NCI-H146 (cell line): Measurements from ENCODE around the gene COL20A1.
A peak's percentile ranks its signal among the peaks of the same experiment; 100 is the strongest.
"Not testable (repeated sequence)": the region's sequence is repeated elsewhere in the genome, so short reads cannot be mapped to it uniquely, and the experiment has no call there.

Experiments
- DNase-seq: peaks from one replicate; lab custom pipeline; 2025; lab: John Stamatoyannopoulos, UW

COL20A1 gene

DNA sequence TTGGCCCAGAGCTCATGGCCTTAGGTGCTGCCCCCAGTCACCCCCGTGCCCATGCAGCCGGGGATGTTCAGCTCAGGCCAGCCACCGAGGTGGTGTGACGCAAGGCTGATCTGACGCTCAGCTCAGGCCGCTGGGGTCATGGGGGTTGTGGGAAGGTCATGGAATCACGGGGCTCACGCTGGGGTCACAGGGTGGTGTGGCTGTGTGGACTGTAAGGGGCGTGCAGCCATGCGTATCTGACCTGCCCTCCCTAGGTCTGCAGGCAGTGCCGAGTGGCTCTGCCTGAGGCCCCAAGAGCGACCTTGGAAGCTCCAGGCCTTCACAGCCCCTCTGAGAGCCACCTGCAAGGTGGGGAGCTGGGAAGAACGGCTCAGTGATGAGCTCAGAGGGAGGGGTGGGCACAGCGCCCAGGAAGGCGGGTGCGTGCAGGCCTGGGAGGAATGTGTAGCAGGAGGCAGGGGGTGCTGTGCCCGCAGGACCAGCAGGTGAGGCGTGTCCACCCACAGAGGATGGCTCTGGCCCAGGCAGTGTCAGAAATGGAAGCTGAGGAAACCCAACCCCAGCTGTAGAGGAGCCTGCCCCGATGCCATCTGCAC, 40.4 kb downstream of the COL20A1 start:
- no peak for DNase-seq

- no peak for DNase-seq
Measured at GRCh38 chr20:63334356-63334755, 41.4 kb downstream of the COL20A1 start.

- peak; percentile 49 for DNase-seq
Measured at GRCh38 chr20:63335060-63335459, 42.1 kb downstream of the COL20A1 start.

DNA sequence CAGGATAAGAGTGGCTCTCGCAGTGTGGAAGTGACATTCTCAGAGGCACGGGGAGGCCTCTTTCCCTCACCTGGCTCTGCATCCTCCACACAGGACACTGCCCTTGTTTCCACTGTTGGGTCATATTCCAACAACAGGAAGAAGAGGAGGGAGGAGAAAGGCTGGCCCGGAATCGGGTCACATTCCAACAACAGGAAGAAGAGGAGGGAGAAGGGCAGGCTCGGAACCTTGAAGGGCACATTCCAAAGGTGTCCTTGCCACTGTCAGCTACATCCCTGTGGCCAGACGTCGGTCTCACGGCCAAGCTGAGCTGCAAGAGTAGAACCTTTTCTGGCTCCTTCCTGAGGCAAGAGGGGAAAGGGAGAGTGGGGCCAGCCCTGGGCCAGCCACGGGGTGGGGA, 42.7 kb downstream of the COL20A1 start:
- no peak for DNase-seq

- no peak for DNase-seq
Measured at GRCh38 chr20:63336232-63336752, 43.3 kb downstream of the COL20A1 start.

- no peak for DNase-seq
Measured at GRCh38 chr20:63337786-63338420, 44.9 kb downstream of the COL20A1 start.

- DNase-seq: not testable (repeated sequence)
Measured at GRCh38 chr20:63339154-63340094, 46.4 kb downstream of the COL20A1 start.

GRCh38 chr20:63340158-63340688, 47.2 kb downstream of the COL20A1 start:
- DNase-seq: not testable (repeated sequence)

DNA sequence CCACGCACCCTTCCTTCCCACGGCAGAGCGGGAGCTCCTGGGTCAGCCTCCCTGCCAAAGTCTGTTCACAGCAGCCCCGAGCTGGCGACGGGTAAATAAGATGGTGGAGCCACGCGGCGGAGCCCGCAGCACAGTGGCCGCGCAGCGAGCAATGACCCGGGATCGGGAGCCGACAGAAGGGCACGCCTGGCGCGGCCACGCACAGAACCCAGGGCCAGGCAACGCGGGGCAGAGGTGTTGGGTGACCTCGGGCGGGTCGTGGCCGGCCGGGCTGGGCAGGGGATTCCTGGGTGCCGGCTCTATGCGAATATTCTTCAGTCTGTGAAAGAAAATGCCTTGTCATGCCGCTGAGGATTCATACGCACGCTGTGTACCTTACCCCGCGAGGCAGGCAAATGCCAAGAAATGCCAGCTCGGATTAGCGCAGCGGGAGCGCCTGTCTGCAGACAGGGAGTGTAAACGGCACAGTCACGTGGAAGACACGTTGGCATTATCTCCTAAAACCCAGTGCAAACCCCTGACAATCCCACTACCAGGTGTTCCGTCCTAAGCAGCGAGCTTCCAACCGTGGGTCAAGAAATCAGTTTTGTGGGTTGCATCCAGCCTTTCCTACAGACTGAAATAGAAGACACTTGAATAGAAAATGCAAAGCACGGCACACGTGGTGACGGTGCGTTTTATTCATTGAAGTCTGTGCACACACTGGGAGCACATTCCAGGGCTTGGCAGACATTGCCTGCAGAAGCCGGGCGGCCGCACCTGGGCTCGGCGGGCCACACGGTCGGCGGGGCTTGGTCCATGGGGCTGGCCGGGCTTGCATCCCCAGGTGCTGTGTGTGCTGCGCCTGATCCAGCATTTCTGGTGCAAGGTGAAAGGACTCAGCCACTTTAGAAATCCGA, 49.8 kb downstream of the COL20A1 start:
- no peak for DNase-seq

DNA sequence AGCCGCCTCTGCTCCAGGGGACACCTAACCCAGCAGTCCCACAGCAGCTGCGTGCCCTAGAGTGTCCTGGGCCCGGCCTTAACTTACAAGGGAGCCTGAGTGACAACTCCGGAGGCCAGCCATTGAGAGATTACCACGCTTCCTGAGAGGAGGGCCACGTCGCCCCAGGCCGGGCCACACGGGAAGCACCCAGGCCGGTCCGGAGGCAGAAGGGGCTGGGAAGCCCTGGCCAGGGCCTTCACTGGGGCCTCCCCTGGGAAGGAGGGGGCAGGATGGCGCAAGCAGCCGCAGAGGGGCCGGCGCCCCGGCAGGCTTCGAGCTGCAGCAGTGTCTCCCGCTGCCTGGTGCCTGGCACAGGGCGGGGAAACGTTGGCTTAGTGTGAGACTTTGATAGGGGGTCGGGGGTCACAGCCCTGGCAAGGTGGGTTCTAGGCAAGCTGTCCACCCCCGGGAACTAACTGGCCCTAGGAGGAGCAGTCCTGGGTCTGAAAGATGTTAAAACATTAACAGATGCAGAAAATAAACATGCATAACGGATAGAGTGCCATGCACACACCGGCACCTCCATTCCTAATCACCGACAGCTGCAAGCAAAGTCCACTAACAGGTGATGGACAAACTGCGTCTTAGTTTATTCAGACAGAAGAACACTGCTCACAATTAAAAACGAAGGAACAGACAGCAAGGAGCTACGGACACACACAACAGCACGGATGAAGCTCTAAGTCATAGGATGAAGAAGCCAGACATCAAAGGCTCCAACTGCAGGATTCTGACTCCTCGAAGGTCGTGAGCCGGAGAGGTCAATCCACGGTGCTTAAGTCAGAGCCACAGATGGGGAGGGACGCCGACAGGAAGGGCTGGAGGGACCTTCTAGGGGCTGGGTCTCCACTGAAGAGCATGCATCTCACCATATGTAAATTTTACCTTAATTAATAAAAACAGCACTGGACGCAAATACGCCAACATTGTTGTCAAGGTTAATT, 50.8 kb downstream of the COL20A1 start:
- DNase-seq: no peak

DNA sequence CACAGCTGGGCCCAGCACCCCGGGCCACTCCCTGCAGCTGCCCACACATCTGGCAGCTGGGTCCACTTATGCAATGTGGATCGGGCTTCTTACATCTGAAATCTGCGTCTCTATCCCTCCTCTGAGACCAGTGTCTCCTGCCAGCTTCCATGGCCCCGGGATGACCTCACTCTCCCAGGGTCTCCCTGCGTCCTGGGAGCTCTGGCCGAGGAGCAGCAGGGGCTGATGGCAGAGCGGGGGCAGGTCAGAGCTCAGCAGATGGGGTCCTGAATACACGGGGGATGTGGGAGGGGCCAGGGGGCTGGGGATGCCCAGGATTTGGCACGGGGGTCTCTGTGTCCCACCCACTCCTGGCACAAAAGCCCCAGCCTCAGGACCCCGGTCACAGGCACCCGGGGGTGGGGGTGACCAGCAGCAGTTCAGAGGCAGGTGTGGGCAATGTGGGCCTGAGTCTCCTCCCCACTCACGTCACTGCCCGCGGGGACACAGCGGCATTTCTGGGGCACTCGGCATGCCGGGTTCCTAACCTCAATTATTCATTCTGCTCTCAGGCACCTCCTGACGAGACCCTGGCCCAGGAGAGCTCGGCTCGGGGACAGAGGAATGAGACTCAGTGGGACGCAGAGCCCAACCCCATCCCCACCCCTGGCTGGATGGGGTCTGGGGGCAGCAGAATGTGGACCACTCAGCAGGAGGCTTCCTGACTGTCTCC, 51.8 kb downstream of the COL20A1 start:
- no peak for DNase-seq

- no peak for DNase-seq
Measured at GRCh38 chr20:63345328-63346100, 52.5 kb downstream of the COL20A1 start.

DNA sequence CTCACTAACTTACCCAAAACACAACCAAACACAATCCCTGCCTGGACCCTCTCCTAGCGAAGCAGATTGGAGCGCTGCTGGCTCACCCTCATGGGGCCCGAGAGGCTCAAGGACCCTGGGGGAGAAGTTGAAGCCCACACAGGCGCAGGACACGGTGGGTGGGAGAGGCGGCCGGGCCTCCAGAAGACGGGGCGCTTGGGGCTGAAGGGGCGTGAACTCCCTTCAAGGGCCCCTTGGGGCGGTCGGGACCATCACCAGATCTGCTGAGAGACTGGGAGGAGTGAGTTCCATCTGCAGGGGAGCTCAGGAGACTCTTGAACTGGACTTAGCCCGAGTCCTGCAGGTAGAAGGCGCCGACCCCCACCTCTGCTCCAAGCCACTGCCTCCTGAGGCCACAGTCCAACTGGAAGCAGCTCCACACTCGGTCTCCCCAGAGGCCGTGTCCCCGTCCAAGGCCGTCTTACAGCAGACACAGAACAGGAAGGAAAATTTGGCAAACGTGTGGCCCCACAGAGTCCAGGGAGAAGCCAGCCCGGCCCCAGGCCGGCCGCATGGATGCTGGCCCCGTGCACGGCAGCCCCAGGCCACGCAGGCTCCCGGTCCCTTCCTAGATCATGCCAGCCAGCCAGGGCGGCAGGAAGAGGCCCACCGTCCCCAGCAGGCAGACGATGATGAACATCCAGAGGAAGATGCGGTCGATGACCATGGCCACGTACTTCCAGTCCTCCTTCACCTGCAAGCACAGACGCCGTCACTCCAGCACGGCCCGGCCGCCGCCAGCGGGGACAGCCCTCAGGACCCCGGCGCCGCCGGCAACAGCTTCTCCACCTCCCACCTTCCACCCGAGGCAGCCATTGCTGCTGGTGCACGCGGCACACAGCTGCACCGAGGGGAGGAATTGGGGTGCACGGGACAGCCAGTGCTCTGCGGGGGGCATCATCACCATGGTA, 53.4 kb downstream of the COL20A1 start:
- DNase-seq: no peak

DNA sequence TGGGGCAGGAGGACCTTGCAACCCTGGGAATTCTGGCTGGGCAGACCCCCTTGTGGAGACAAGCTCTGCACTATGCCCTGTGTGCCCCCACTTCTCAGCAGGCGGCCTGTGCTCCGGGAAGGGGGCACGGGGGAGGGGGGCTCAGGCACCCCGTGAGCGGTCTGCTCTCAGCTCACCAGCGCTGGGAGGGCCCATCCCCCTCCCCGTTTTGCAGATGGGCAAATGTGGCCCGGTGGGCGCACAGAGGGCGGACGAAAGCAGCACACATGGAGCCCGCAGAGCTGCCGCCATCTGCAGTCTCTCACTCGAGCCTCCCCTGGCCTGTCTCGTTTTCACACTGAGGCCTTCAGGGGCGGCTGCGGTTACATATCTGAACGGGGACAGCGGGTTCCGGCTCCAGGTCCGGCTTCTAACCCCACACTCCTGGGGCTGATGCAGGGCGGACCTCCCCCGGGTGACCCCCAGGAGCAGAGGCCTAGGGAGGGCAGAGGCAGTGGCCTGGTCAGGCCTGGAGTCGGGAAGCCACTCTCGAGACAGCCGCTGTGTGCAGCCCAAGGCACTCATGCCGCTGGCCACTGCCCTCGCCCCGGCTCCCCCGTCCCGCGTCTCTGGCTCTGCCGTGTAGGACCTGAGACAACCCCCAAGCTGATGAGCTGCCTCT, 54.2 kb downstream of the COL20A1 start:
- no peak for DNase-seq

- DNase-seq: no peak
Measured at GRCh38 chr20:63347950-63348827, 55.2 kb downstream of the COL20A1 start.
